ENCODE results near the gene SMCO2. TPM values are rescaled to one million over a fixed set of nuclear protein-coding genes. Genes with fewer than 3 reads are reported as not detected.

The SMCO2 gene
- not detected for total RNA-seq
- long read RNA-seq: 0 reads

- no peak for DNase-seq
Observed at GRCh38 chr12:27446436-27446835, at the start of gene SMCO2. Gene SMCO2, plus strand, starts transcription at chr12:27446736. Its CDS starts 23,896 bp downstream, at chr12:27470632.

DNA sequence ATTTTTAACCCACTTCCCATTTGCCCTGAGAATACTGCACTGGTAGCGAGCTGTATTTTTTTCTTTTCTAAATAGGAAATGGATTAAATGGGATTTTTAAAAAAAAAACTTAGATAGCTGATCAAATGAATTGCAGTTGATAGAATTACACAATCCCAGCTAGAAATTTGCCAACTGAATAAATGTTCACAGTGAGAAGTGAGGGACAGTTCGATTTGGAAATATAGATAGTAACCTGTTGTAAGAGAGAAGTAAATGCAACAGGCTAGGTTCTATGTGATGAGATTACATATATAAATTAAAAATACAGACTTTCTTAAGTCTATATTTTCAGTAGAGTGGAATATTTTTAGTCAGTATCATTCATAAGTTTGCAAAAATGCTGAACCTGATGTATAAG lies 48.1 kb upstream of the SMCO2 start:
- DNase-seq: no peak
- H3K36me3 ChIP-seq: no peaks in the 10 kb centered on the region
- H3K4me1 ChIP-seq: no peaks in the 10 kb centered on the region
- H3K27me3 ChIP-seq (ENCODE audit: low read depth): no peaks in the 10 kb centered on the region
- TF ChIP-seq, protein P1, sequence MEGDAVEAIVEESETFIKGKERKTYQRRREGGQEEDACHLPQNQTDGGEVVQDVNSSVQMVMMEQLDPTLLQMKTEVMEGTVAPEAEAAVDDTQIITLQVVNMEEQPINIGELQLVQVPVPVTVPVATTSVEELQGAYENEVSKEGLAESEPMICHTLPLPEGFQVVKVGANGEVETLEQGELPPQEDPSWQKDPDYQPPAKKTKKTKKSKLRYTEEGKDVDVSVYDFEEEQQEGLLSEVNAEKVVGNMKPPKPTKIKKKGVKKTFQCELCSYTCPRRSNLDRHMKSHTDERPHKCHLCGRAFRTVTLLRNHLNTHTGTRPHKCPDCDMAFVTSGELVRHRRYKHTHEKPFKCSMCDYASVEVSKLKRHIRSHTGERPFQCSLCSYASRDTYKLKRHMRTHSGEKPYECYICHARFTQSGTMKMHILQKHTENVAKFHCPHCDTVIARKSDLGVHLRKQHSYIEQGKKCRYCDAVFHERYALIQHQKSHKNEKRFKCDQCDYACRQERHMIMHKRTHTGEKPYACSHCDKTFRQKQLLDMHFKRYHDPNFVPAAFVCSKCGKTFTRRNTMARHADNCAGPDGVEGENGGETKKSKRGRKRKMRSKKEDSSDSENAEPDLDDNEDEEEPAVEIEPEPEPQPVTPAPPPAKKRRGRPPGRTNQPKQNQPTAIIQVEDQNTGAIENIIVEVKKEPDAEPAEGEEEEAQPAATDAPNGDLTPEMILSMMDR (IDR thresholded peaks at IDR 0.05; ENCODE audit: borderline replicate concordance): no peak
- H3K4me3 ChIP-seq: no peak overlapping the region
- intact Hi-C loops (cut with micrococcal nuclease): no loop called here
- H3K27ac ChIP-seq (replicated peaks): no peak overlapping the region
- no peaks in the 10 kb centered on the region for H3K9me3 ChIP-seq (replicated peaks)

More at GRCh38 chr12:27446436-27446835, at the start of gene SMCO2:
- Histone ChIP-seq H3K9me3 (replicated peaks) (peaks cover 10% of the 10 kb centered on the region), H3K4me3 (no peak within 1 kb of the TSS), H3K27ac (replicated peaks) (no peak within 1 kb of the TSS), H3K36me3 (no peaks in the 10 kb centered on the region), H3K4me1 (peaks cover 14% of the 10 kb centered on the region), H3K27me3 (ENCODE audit: low read depth) (no peaks in the 10 kb centered on the region)
- TF ChIP-seq, protein P1 (IDR thresholded peaks at IDR 0.05; ENCODE audit: borderline replicate concordance): no peak
- intact Hi-C loops (cut with micrococcal nuclease): no loop called here

DNA sequence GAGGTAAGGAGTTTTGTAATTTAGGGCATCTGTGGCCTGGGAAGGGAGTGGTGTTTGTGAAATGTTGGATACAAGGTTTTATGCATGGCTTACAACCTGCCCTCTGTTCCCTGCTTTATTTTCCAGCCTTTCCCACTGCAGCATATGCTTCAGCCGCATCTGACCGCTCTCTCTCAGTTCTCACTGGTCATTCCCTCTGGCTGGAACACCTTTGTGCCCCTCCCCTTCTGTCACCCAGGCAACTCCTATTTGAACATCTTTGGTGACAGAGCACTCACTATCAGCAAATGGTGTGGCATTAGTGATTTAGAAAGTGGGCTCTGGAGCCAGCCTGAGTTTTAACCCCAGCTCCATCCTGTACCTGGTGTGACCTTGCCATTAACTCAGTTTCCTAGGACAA lies 47.5 kb upstream of the SMCO2 start:
- H3K4me3 ChIP-seq: no peak overlapping the region
- H3K27me3 ChIP-seq (ENCODE audit: low read depth): no peaks in the 10 kb centered on the region
- no peaks in the 10 kb centered on the region for H3K9me3 ChIP-seq (replicated peaks)
- H3K27ac ChIP-seq (replicated peaks): no peak overlapping the region
- intact Hi-C loops (cut with micrococcal nuclease): no loop called here
- no peaks in the 10 kb centered on the region for H3K36me3 ChIP-seq
- TF ChIP-seq, protein P1 (IDR thresholded peaks at IDR 0.05; ENCODE audit: borderline replicate concordance): no peak
- no peaks in the 10 kb centered on the region for H3K4me1 ChIP-seq
- DNase-seq: no peak

GRCh38 chr12:27400856-27401354 lies 45.6 kb upstream of the SMCO2 start:
- no peak overlapping the region for H3K4me3 ChIP-seq
- no peak for DNase-seq
- no peaks in the 10 kb centered on the region for H3K27me3 ChIP-seq (ENCODE audit: low read depth)
- intact Hi-C loops (cut with micrococcal nuclease): no loop called here
- H3K4me1 ChIP-seq: no peaks in the 10 kb centered on the region
- H3K9me3 ChIP-seq (replicated peaks): peaks cover 9% of the 10 kb centered on the region
- H3K27ac ChIP-seq (replicated peaks): no peak overlapping the region
- TF ChIP-seq, protein P1 (IDR thresholded peaks at IDR 0.05; ENCODE audit: borderline replicate concordance): no peak
- no peaks in the 10 kb centered on the region for H3K36me3 ChIP-seq

GRCh38 chr12:27412047-27412446 lies 34.5 kb upstream of the SMCO2 start:
- TF ChIP-seq, protein P1 (IDR thresholded peaks at IDR 0.05; ENCODE audit: borderline replicate concordance): no peak
- intact Hi-C loops (cut with micrococcal nuclease): no loop called here

More at GRCh38 chr12:27412047-27412446, 34.5 kb upstream of the SMCO2 start:
- Histone ChIP-seq H3K27me3 (ENCODE audit: low read depth) (no peaks in the 10 kb centered on the region), H3K4me1 (no peaks in the 10 kb centered on the region), H3K9me3 (replicated peaks) (no peaks in the 10 kb centered on the region), H3K27ac (replicated peaks) (no peak overlapping the region), H3K36me3 (no peaks in the 10 kb centered on the region), H3K4me3 (no peak overlapping the region)
- DNase-seq: no peak

All from left ventricle myocardium inferior (tissue), 1 donor.